Measurements from ENCODE around the gene RASGRF2.
"Not testable (repeated sequence)": the region's sequence is repeated elsewhere in the genome, so short reads cannot be mapped to it uniquely, and the experiment has no call there.

The RASGRF2 gene

GRCh38 chr5:81021486-81021885 lies 61.3 kb downstream of the RASGRF2 start:
- DNase-seq (ENCODE audit: low spot score) = no peak

GRCh38 chr5:81021951-81022687 lies 62.0 kb downstream of the RASGRF2 start:
- no peak for DNase-seq (ENCODE audit: low spot score)

- DNase-seq (ENCODE audit: low spot score) = no peak
Observed at GRCh38 chr5:81022688-81023084, 62.5 kb downstream of the RASGRF2 start.

GRCh38 chr5:81023261-81023970 lies 63.3 kb downstream of the RASGRF2 start:
- DNase-seq (ENCODE audit: low spot score) = no peak

GRCh38 chr5:81027481-81028058 lies 67.4 kb downstream of the RASGRF2 start:
- DNase-seq (ENCODE audit: low spot score) = no peak

- DNase-seq (ENCODE audit: low spot score) = not testable (repeated sequence)
Observed at GRCh38 chr5:81028888-81029287, 68.7 kb downstream of the RASGRF2 start.

- DNase-seq (ENCODE audit: low spot score) = not testable (repeated sequence)
Observed at GRCh38 chr5:81029736-81030135, 69.6 kb downstream of the RASGRF2 start.

- DNase-seq (ENCODE audit: low spot score) = not testable (repeated sequence)
Observed at GRCh38 chr5:81030236-81031034, 70.3 kb downstream of the RASGRF2 start.

GRCh38 chr5:81035522-81035921 lies 75.4 kb downstream of the RASGRF2 start:
- DNase-seq (ENCODE audit: low spot score) = no peak

GRCh38 chr5:81038495-81038894 lies 78.3 kb downstream of the RASGRF2 start:
- DNase-seq (ENCODE audit: low spot score) = no peak

- DNase-seq (ENCODE audit: low spot score) = no peak
Observed at GRCh38 chr5:81044868-81045267, 84.7 kb downstream of the RASGRF2 start.

- DNase-seq (ENCODE audit: low spot score) = no peak
Observed at GRCh38 chr5:81045389-81045807, 85.2 kb downstream of the RASGRF2 start.

GRCh38 chr5:81046041-81046440 lies 85.9 kb downstream of the RASGRF2 start:
- no peak for DNase-seq (ENCODE audit: low spot score)

GRCh38 chr5:81052325-81052724 lies 92.2 kb downstream of the RASGRF2 start:
- DNase-seq (ENCODE audit: low spot score) = no peak

- DNase-seq (ENCODE audit: low spot score) = not testable (repeated sequence)
Observed at GRCh38 chr5:81053282-81053681, 93.1 kb downstream of the RASGRF2 start.

- DNase-seq (ENCODE audit: low spot score) = no peak
Observed at GRCh38 chr5:81058121-81058520, 98.0 kb downstream of the RASGRF2 start.

GRCh38 chr5:81065492-81065891 lies 105.3 kb downstream of the RASGRF2 start:
- DNase-seq (ENCODE audit: low spot score) = no peak

GRCh38 chr5:81066102-81066501 lies 105.9 kb downstream of the RASGRF2 start:
- no peak for DNase-seq (ENCODE audit: low spot score)

GRCh38 chr5:81067406-81067805 lies 107.2 kb downstream of the RASGRF2 start:
- DNase-seq (ENCODE audit: low spot score) = no peak

GRCh38 chr5:81068063-81068462 lies 107.9 kb downstream of the RASGRF2 start:
- DNase-seq (ENCODE audit: low spot score) = no peak

- DNase-seq (ENCODE audit: low spot score) = no peak
Observed at GRCh38 chr5:81068635-81069034, 108.5 kb downstream of the RASGRF2 start.

GRCh38 chr5:81069990-81070389 lies 109.8 kb downstream of the RASGRF2 start:
- no peak for DNase-seq (ENCODE audit: low spot score)
